B cell (primary cell): ENCODE data around the gene RIN2. TPM values are rescaled to one million over a fixed set of nuclear protein-coding genes. Genes with fewer than 3 reads are reported as not detected.

ENCODE experiments used
- ATAC-seq: fragments of 200-7000 bp; cut with Tn5 transposase; one replicate; pipeline ENCODE4 v1.10.0; 2021; ENCODE audit warnings: low read depth, mild to moderate bottlenecking, moderate number of reproducible peaks, moderate library complexity
- CTCF ChIA-PET: fragments of 350-600 bp; sonication (Branson Sonifier 250); formaldehyde crosslinking; loops from one replicate; lab custom pipeline; 2021; ENCODE audit warnings: antibody characterized with exemption, inconsistent platforms; lab: Charles Lee
- POLR2A ChIA-PET: fragments of 350-600 bp; sonication (Branson Sonifier 250); formaldehyde crosslinking; loops from one replicate; lab custom pipeline; 2021; ENCODE audit warnings: antibody characterized with exemption; lab: Charles Lee
- DNase-seq: peaks from one replicate; pipeline ENCODE4 v3.0.0; 2013
- H2AFZ ChIP-seq: 2 replicates; pipeline ENCODE4 v1.6.1; 2012; ENCODE audit warnings: mild to moderate bottlenecking, low read depth, low read length; ENCODE audit not compliant: insufficient read depth, poor library complexity, severe bottlenecking
- H3K27ac ChIP-seq, 2 donors: 1 replicate in 1 of 2; 2 replicates in 1 of 2; pipeline ENCODE4 v1.5.1; 2012 to 2013; ENCODE audit warnings: low read length in 2 of 2, mild to moderate bottlenecking in 2 of 2, moderate library complexity in 1 of 2
- H3K27me3 ChIP-seq, 4 experiments: fragments of 200-600 bp in 1 of 4; sonication (generic) in 1 of 4; replicated peaks in 1 of 4; 1 replicate in 2 of 4; 2 replicates in 2 of 4; pipeline versions ENCODE4 v1.6.1 to v1.7.0; 2013 to 2016; ENCODE audit warnings: low read length in 3 of 4, mild to moderate bottlenecking in 2 of 4, mixed read lengths in 1 of 4, moderate library complexity in 1 of 4; ENCODE audit not compliant: insufficient read depth in 4 of 4, control insufficient read depth in 3 of 4; ENCODE audit errors: control extremely low read depth in 1 of 4
- H3K36me3 ChIP-seq, 2 experiments: replicated peaks in 1 of 2; 1 replicate in 1 of 2; 2 replicates in 1 of 2; pipeline versions ENCODE4 v1.6.1 to v1.7.1; 2013; ENCODE audit warnings: low read length in 1 of 2; ENCODE audit not compliant: insufficient read depth in 2 of 2, control insufficient read depth in 1 of 2; ENCODE audit errors: control extremely low read depth in 1 of 2, extremely low read depth in 1 of 2
- H3K4me1 ChIP-seq, 2 donors: fragments of 200-600 bp in 1 of 2; sonication (generic) in 1 of 2; 1 replicate in 1 of 2; 2 replicates in 1 of 2; pipeline versions ENCODE4 v1.5.1 to v1.6.1; 2013 to 2017; ENCODE audit warnings: low read length in 2 of 2; ENCODE audit not compliant: control insufficient read depth in 2 of 2, insufficient read depth in 2 of 2
- H3K4me2 ChIP-seq: replicated peaks from 2 replicates; pipeline ENCODE3; 2012; ENCODE audit warnings: mild to moderate bottlenecking, low read depth, low read length; ENCODE audit not compliant: poor library complexity, severe bottlenecking
- H3K4me3 ChIP-seq, 5 experiments: fragments of 200-600 bp in 1 of 5; sonication (generic) in 1 of 5; 1 replicate in 3 of 5; 2 replicates in 2 of 5; pipeline versions ENCODE4 v1.5.1 to v1.7.0; 2011 to 2016; ENCODE audit warnings: low read length in 4 of 5, mild to moderate bottlenecking in 4 of 5, low read depth in 2 of 5, control low read depth in 1 of 5, moderate library complexity in 1 of 5; ENCODE audit not compliant: insufficient read depth in 1 of 5; ENCODE audit errors: control extremely low read depth in 1 of 5, extremely low read depth in 1 of 5
- H3K79me2 ChIP-seq: fragments of 200-600 bp; sonication (generic); one replicate; pipeline ENCODE4 v1.6.0; 2016; ENCODE audit warnings: low read length; ENCODE audit not compliant: control insufficient read depth, insufficient read depth
- H3K9ac ChIP-seq: fragments of 200-600 bp; sonication (generic); 2 replicates; pipeline ENCODE4 v1.6.1; 2017; ENCODE audit warnings: mild to moderate bottlenecking, low read length, moderate library complexity
- H3K9me3 ChIP-seq, 3 donors: one replicate each; pipeline versions ENCODE4 v1.6.1 to v1.7.1; 2013; ENCODE audit warnings: low read length in 2 of 3; ENCODE audit not compliant: control insufficient read depth in 2 of 3, insufficient read depth in 1 of 3; ENCODE audit errors: control extremely low read depth in 1 of 3
- H4K20me1 ChIP-seq: 2 replicates; pipeline ENCODE4 v1.6.0; 2012; ENCODE audit warnings: mild to moderate bottlenecking, low read length; ENCODE audit not compliant: insufficient read depth, control insufficient read depth, poor library complexity, severe bottlenecking
- H3K27ac Mint-ChIP-seq: one replicate; pipeline ENCODE4 v1.8.0; 2021; ENCODE audit warnings: mixed read lengths
- H3K27me3 Mint-ChIP-seq: one replicate; pipeline ENCODE4 v1.8.0; 2021; ENCODE audit warnings: mixed read lengths
- H3K4me1 Mint-ChIP-seq: one replicate; pipeline ENCODE4 v1.8.0; 2021; ENCODE audit warnings: mixed read lengths
- H3K4me3 Mint-ChIP-seq: one replicate; pipeline ENCODE4 v1.8.0; 2021; ENCODE audit warnings: mixed read lengths
- H3K9me3 Mint-ChIP-seq: one replicate; pipeline ENCODE4 v1.8.0; 2022; ENCODE audit warnings: mixed read lengths; ENCODE audit not compliant: insufficient read depth
- CTCF ChIP-seq: fragments of 200-600 bp; IDR thresholded peaks from one replicate; pipeline ENCODE4 v1.8.0; 2022; ENCODE audit warnings: antibody characterized with exemption, mild to moderate bottlenecking
- WGBS: methylation state at CpG from one replicate; pipeline ENCODE4 v1.1.5; 2013; ENCODE audit warnings: missing lambda C conversion rate; ENCODE audit not compliant: insufficient coverage; 5-methylcytosine and 5-hydroxymethylcytosine counted together
- intact Hi-C: fragments of 100-400 bp; cut with micrococcal nuclease; formaldehyde crosslinking; loops from one replicate; pipeline ENCODE4 v1.10.0; 2022
- polyA plus RNA-seq: library from polyadenylated mRNA; depleted of rRNA; stranded (reverse); fragments of >200 nt; gene quantifications from 2 replicates; pipeline ENCODE4 v1.2.3, GENCODE V29; 2012
- total RNA-seq, 2 donors: library from RNA; stranded (reverse); fragments of 120-200 nt in 1 of 2; gene quantifications; 1 replicate in 1 of 2; 2 replicates in 1 of 2; pipeline versions ENCODE4 v1.2.3 to v1.2.4, GENCODE V29; 2013 to 2022

The RIN2 gene
- total and polyA plus RNA-seq, 2 donors (not counting 1 experiment from before 2014, with no cell fraction given), result 0.15 to 0.32 TPM

GRCh38 chr20:19757487-19758132 lies 448 bp upstream of the RIN2 start:
- Histone ChIP-seq H3K79me2 (no peaks in the 10 kb centered on the region), H3K9me3 (peaks cover 0 to 7% (median 0%) of the 10 kb centered on the region in 3 donors), H3K4me2 (peak overlapping the region; percentile 99), H3K27me3 (peaks cover 0 to 34% (median 15%) of the 10 kb centered on the region in 4 experiments), H2AFZ (peak overlapping the region; percentile 80), H3K9ac (peak overlapping the region; percentile 67), H4K20me1 (no peaks in the 10 kb centered on the region), H3K36me3 (no peaks in the 10 kb centered on the region), H3K4me3 (peak overlapping the region; percentile 26 to 65 (median 63)), H3K4me1 (peaks cover 24 to 26% of the 10 kb centered on the region in 2 donors), H3K27ac (no peak overlapping the region)
- Mint-ChIP-seq H3K9me3 (no peaks in the 10 kb centered on the region), H3K27ac (peak overlapping the region; percentile 16), H3K4me1 (peaks cover 19% of the 10 kb centered on the region), H3K4me3 (peak overlapping the region; percentile 86), H3K27me3 (peaks cover 46% of the 10 kb centered on the region)
- no peak for DNase-seq
- no peak for TF ChIP-seq CTCF
- ChIA-PET CTCF (interaction anchor here (0.6 kb wide), 1 partner anchor 16 kb away, joined by 3 read pairs; no protein-coding TSS in a partner anchor), POLR2A (interaction anchor here (1.1 to 1.2 kb wide), 2 partner anchors 56 to 58 kb away, joined by 3 to 4 read pairs; no protein-coding TSS in a partner anchor)
- ATAC-seq, result peak; percentile 48
- intact Hi-C loops, result loop anchor here (5.0 kb wide), 1 partner anchor 50 kb away; no protein-coding TSS in a partner anchor
- 2% methylated on average over 41 of the region's 45 CpGs for WGBS
